HG02970 (cell line): ENCODE measurements around the gene CBX1.
"Not testable (repeated sequence)": the region's sequence is repeated elsewhere in the genome, so short reads cannot be mapped to it uniquely, and the experiment has no call there.

Experiments
- ATAC-seq: cut with Tn5 transposase; IDR thresholded peaks from one replicate; pipeline ENCODE4 v1.9.1; 2021; ENCODE audit warnings: mild to moderate bottlenecking, moderate library complexity, moderate number of reproducible peaks; ENCODE audit not compliant: unreplicated experiment, low FRiP score

Gene CBX1

DNA sequence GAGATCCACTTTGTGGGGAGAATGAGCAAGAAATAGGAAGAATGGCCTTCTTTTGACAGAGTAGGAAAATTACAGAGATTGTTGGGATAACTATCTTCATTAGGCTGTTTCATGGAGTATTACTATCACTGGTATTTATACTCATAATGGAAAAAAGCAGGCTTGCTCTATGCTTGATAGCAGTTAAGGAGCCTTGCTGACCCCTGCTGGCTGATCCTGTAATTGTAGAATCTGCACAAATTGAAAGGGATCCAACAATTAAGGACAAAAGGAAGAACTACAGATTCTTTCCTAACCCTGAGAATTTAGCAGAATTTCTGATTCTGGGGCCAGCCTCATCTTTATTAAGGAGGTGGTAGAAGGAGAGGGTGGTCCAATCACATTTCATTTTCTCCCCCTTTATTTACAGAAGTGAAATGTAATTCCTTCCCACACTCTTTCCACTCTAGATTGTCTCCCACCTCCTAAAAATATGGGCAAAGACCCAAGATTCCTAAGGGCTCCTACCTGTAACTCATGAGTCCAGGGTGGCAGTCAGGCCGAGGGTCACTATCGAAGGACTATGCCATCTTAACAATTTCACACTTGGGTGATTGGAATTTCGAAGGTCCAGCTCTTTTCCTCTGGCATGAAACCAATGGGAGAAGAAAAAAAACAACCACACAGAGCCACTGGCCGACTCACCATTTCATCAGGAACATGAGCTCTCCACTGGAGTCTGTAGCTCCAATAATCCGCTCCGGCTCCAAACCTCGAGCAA, 26.8 kb downstream of the CBX1 start:
- ATAC-seq, result no peak

DNA sequence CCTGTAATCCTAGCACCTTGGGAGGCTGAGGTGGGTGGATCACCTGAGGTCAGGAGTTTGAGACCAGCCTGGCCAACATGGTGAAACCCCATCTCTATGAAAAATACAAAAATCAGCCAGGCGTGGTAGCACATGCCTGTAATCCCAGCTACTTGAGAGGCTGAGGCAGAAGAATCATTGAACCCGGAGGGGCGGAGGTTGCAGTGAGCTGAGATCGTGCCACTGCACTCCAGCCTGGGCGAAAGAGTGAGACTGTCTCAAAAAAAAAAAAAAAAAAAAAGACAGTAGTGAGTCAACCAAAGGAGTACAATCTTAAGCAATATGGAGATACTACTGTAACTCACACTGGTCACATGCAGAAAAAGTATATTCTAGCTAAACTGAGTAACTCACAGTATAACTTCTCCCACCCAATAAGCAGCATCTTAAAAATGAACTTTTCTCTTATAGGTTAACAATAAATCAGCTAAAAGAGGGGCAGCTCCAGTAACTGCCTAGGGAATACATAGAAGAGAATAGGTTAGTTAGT, 27.6 kb downstream of the CBX1 start:
- not testable (repeated sequence) for ATAC-seq

DNA sequence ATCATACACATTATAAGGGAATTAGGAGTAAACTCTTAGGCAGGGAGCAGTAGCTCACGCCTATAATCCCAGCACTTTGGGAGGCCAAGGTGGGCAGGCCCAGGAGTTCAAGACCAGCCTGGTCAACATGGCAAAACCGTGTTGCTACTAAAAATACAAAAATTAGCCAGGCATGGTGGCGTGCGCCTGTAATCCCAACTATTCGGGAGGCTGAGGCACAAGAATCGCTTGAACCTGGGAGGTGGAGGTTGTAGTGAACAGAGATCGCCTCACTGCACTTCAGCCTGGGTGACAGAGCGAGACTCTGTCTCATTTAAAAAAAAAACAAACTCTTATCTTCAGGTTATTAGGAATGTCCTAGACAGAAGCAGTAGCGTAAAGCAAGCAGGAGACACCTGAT, 28.5 kb downstream of the CBX1 start:
- ATAC-seq, result not testable (repeated sequence)

DNA sequence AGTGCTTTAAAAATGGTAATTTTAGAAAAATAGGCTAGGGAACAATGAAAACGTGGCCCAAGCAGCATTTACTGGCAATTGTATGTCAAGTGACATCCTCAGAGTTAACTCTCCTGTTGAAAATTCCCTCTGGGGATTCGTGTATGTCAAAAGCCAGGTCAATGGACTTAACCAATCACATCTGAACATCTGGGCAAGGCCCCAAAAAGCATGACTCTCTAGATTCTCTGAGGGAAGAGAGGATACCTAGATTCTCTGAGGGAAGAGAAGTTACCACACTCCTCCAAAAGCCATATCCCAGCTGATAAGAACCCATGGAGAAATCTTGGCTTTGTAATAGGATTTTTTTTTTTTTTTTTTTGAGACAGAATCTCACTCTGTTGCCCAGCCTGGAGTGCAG, 29.6 kb downstream of the CBX1 start:
- ATAC-seq, result no peak

DNA sequence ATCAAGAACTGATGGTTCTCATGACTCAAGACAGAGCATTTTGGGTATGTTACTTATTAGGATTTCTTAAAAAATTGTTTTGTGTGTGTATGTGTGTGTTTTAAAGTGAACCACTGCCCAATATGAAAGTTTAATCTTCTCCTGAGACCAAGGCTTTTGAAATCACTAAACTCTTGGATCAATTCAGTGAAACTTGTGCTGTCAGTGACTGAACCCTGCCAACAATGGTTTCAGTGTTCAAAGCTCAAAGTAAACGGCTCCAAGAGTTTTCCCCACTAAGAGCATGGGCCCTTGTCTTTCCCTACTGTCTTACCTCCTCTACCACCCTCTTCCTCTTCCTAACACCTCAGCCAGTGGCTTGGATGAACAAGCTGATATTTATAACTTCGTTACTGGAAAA, 31.1 kb downstream of the CBX1 start:
- ATAC-seq, result no peak

DNA sequence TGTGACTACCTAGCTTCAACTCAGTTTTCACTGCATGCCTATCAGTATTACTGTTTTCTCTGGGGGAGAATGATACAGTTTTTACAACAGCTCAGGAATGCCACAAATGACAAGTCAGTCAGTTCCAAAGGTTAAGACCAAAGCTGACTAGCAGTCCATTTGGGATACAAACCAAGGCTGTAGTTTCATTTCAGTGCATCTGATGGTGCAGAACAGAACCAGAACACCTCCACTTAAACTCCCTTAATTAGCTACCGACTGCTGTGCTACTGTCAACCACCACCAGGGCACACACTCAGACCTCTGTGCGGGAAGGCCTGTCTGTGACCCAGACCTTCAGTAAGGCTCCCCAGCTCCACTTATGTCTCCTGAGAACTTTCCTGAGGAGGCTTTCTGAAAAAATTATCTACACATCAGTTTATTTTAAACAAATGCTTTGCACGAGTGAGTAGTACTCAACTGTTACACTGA, 32.8 kb downstream of the CBX1 start:
- ATAC-seq, result no peak

DNA sequence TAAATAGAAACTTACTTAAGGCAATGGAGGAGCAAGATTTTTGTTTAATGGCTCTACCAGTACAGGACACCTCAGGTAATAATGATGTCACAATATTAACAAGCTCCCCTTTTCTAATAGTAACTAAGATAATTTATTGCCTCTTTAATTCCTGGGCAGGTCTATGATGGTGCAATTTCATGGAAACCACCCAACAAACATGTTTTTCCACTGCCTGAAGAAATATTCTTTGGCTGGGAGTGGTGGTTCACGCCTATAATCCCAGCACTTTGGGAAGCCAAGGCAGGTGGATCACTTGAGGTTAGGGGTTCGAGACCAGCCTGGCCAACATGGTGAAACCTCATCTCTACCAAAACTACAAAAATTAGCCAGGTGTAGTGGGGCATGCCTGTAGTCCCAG, 33.5 kb downstream of the CBX1 start:
- ATAC-seq, result not testable (repeated sequence)

DNA sequence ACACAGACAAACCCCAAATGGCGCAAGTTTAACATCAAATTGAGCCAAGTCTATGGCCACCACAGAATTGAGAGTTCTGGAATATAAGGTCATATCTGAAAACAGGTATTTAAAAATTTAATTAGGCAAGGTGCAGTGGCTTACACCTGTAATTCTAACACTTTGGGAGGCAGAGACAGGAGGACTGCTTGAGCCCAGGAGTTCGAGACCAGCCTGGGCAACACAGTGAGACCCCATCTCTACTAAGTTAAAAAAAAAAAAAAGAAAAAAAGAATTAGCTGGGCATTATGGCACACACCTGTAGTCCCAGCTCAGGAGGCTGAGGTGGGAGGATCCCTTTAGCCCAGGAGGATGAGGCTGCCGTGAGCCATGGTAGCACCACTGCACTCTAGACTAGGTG, 34.0 kb downstream of the CBX1 start:
- ATAC-seq, result no peak

DNA sequence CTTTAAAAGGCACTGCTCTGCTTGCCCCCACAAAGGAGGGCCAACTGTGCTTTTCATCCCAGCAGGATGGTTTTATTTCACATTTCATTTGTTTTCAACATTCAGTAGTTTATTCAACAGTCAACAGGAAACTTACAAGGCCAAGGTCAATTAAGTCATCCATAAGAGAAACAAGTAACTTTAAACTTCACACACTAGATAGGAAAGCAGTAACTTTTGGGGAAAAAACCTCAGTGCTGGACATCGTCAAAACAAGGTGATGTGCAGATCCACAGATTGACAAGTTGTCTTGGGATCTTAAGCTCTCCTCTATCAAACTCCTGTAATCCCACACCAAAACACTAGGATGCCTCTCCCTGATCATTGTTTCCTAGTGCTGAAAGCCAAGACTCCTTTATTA, 34.6 kb downstream of the CBX1 start:
- ATAC-seq, result no peak

DNA sequence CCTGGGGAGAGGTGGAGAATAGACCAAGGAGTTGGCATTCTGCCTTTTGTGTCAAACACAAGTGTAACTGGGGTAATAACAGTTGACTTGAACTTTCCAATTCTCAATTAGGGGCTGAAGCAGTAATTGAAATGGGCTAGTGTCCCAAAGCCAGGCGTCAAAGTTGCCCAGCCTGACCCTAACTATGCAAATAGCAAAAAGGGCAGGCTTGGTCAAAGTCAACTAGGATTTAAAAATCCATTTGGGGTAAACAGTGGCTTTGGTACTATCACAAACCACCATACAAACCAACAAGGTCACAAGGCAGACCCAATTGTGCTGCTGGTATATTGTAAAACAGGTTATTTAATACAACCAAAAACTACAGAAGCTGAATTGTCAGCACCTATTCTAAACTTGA, 35.1 kb downstream of the CBX1 start:
- no peak for ATAC-seq

DNA sequence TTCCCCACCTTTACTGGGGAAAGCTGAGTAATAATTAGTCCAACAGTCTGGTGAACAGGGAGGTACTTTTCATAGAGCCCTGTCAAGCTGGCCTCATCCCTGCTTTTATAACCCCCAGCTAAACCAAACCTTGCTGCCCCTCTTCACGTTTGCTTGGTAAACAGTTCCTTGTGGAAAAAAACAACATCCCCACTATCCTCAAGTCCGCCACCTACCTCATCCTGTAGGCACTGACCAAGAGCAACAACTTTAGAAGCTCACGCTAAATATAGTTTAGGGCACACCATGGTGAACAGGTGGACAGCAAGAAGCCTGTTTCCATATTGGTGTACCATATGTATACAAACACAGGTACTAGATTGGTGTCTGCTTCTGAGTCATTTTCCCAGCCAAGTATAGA, 36.6 kb downstream of the CBX1 start:
- no peak for ATAC-seq

DNA sequence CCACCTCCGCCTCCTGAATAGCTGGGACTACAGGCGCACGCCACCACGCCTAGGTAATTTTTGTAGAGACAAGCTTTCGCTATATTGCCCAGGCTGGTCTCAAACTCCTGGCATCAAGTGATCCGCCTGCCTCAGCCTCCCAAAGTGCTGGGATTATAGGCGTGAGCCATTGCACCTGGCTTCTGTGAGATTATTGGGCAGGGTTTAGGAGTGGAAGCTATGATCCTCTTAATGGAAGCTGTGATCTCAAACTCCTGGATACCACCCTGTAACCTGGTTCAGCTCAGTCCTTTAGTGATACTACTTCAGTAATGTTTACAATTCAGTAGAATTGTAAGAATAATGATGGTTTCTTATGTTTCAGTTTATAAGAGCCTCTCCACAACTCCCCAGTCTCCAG, 39.0 kb downstream of the CBX1 start:
- ATAC-seq, result no peak

DNA sequence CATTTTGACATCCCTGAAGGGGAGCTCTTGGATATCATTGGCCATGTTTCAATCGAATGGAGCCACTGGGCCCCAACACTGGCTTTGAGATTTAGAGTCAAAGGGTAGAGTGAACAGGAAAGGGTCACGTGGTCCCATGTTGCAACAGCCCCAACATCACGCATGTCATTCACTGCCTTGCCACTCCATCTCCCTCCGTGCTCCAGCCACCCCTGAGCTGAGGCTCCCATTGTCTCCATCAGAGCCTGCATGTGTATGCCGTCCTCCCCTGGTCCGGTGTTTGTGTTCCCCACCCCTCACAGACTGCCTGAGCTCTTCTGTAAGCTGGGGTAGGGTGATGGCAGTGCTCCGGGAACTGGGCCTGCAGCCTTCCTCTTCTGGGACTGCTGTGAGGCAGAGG, 41.0 kb downstream of the CBX1 start:
- no peak for ATAC-seq

DNA sequence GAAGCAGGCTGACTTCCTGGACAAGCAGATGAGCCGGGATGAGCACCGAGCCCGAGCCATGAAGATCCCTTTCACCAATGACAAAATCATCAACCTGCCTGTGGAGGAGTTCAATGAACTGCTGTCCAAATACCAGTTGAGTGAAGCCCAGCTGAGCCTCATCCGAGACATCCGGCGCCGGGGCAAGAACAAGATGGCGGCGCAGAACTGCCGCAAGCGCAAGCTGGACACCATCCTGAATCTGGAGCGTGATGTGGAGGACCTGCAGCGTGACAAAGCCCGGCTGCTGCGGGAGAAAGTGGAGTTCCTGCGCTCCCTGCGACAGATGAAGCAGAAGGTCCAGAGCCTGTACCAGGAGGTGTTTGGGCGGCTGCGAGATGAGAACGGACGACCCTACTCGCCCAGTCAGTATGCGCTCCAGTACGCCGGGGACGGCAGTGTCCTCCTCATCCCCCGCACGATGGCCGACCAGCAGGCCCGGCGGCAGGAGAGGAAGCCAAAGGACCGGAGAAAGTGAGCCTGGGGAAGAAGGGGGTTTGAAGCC, 42.1 kb downstream of the CBX1 start:
- no peak for ATAC-seq

DNA sequence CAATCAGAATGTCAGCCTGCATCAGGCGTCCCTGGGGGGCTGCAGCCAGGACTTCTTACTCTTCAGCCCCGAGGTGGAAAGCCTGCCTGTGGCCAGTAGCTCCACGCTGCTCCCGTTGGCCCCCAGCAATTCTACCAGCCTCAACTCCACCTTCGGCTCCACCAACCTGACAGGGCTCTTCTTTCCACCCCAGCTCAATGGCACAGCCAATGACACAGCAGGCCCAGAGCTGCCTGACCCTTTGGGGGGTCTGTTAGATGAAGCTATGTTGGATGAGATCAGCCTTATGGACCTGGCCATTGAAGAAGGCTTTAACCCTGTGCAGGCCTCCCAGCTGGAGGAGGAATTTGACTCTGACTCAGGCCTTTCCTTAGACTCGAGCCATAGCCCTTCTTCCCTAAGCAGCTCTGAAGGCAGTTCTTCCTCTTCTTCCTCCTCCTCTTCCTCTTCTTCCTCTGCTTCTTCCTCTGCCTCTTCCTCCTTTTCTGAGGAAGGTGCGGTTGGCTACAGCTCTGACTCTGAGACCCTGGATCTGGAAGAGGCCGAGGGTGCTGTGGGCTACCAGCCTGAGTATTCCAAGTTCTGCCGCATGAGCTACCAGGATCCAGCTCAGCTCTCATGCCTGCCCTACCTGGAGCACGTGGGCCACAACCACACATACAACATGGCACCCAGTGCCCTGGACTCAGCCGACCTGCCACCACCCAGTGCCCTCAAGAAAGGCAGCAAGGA, 42.7 kb downstream of the CBX1 start:
- no peak for ATAC-seq

DNA sequence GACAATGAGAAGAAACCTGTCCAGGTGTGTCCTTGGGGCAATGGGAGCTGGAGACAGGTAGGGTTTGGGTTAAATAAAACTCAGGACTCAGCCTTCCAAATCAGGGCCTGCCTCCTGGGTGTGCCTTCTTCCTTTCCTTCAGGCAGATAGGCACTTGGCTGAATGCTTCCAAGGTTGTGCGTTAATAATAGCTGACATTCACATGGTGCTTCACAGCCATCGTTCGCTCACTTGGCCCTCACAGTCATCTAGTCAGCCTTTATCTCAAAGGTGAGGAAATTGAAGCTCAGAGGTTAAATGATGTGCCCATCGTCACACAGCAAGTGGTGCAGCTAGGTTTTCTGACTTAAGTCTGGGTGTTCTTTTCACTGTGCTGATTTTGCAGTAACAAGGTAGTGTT, 43.7 kb downstream of the CBX1 start:
- no peak for ATAC-seq

DNA sequence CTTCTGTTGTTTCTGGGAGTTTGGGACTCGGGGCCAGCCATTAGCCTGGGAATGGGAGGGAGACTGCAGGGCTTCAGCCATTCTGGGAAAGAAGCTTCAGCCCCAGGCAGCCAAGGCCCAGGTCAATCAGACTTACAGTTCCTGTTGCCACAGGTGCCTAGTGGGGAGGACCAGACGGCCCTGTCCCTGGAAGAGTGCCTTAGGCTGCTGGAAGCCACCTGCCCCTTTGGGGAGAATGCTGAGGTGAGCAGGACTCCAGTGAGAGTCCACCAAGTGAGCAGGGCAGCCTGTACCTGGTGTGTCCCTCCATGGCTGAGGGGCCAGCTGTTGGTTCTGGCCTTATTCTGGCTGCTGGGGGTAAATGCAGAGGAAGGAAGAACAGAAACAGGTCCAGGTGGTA, 44.4 kb downstream of the CBX1 start:
- ATAC-seq, result no peak

DNA sequence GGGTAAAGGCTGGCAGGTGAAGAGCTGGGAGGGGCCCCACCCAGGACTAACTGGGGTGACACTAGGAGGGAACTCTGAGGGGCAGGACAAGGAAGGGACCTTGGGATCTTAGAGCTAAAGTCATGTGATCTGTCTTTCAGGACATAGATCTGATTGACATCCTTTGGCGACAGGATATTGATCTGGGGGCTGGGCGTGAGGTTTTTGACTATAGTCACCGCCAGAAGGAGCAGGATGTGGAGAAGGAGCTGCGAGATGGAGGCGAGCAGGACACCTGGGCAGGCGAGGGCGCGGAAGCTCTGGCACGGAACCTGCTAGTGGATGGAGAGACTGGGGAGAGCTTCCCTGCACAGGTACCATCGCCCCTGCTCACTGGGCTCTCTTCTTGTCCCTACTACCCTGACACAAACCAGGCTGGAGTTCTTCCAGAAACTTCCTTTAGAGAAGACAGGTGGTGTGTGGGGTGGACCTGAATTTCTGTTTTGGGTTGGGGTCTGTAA, 45.0 kb downstream of the CBX1 start:
- ATAC-seq, result no peak

DNA sequence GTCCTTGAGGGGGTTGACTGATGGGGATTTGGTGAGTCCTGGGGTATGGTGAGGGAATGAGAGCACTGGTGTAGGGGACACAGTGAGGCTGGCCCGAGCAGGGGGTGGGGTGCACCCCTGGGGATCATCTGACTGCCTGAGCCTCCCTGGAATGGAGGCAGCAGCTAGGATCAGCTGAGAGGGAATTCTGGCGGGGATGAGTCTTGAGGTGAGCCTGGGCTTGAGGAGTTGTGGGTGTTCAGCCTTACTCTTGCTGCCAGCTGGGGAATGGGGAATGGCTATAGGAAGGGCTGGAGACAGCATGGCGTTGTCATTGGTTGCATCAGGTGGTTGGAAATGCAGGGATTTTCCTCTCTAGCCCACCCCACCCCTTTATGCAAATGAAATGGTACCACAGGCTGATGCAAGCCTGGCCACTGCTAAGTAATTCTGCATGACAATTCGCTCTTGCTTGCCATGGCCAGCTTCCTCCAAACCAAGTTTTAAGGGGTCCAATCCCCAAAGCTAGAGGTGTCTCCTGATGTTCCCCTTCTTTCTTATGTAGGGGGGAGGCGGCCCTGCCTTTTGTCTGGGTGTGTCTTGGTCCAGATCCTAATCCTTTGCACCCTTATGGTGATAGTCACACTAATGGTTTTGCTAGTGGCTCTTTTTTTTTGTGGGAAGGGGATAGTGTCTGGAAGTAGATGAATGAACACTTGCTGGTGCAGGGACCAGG, 45.6 kb downstream of the CBX1 start:
- no peak for ATAC-seq

DNA sequence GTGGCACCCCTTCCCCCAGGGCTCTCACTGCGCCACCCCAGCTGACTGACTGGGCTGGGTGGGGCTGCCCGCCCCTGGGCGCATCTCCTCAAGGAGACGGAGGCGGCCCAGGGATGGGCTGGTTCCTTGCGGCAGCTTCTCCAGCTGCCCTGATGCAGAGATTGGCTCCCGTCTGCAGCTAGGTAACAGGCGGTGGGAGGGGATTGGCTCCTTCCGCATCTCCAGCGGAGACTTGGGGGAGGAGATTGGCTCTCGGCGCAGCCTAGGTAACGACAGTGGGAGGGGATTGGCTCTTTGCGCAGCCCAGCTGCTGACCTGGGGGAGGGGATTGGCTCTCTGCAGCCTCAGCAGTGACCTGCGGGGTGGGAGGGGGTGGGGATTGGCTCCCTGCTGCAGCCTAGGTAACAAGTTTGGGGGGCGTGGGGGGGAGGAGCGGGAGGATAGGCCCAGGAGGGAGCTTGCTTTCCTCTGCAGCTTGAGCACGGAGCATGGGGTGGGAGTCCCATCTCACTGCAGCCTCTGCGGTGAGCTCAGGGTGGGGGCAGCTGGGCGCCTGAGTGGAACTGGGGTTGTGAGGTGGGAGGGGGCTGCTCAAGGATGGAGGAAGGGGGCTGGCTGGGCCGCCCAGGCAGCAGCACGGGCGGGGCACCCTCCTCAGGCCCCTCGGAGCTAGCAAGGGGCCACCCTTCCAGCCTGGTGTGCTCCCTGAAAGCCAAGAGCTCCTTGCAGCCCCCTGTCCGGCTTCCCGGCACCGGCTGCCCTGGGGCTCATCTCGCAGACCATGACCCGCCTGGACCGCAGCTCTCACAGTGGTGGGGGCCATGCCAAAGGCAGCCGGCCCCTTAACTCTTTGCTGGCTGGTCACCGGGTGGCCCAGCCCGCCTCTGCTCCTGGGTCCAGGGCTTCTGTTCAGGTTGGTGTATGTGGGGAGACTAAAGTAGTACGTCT, 46.8 kb downstream of the CBX1 start:
- no peak for ATAC-seq
